C4-2B (cell line): ENCODE data around the gene TXNRD3.

ENCODE experiments used
- CTCF ChIP-seq: fragments of 450-650 bp; conservative IDR thresholded peaks from 2 replicates; pipeline ENCODE4 v1.5.1; 2017; ENCODE audit warnings: mild to moderate bottlenecking
- ZFX ChIP-seq: fragments of 450-650 bp; IDR thresholded peaks from 2 replicates; pipeline ENCODE4 v1.6.1; 2017

DNA sequence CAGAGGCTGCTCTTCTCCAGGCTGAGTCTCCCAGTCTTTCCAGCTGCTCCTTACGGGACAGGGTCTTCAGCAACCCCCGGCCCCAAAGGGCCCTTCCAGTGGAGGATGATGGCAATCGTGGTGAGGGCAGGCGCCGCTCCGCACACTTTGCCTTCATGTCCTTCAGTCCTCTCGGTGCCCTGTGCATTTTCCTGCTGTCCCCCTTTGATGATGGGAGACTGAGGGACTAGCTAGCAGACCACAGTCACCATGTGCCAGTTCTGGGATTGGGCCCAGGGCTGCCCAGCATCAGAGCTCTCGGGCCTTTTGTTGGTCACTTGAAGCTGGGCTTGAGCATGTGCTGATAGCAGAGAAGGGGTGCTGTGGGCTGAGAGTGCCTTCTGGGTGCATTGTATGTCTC is 8.8 kb upstream of the TXNRD3 start:
- no peak for TF ChIP-seq CTCF
- TF ChIP-seq ZFX = no peak
